ENCODE results near the gene THRB.

The THRB gene

GRCh38 chr3:24197809-24198208 is 296.8 kb downstream of the THRB start:
- H3K4me3 ChIP-seq (ENCODE audit: control insufficient read depth, low read depth, low read length): no peak overlapping the region
- TF ChIP-seq CTCF (IDR thresholded peaks at IDR 0.05; ENCODE audit: control insufficient read depth, insufficient read depth, low read depth, low read length, missing control alignments): no peak
- no peak for DNase-seq (ENCODE audit: low read depth)

- TF ChIP-seq CTCF (IDR thresholded peaks at IDR 0.05; ENCODE audit: control insufficient read depth, insufficient read depth, low read depth, low read length, missing control alignments): no peak
- DNase-seq (ENCODE audit: low read depth): peak; percentile 48
- H3K4me3 ChIP-seq (ENCODE audit: control insufficient read depth, low read depth, low read length): no peak overlapping the region
These were observed 298.1 kb downstream of the THRB start for GRCh38 chr3:24196526-24196925.

GRCh38 chr3:24195504-24196230 is 299.0 kb downstream of the THRB start:
- no peak overlapping the region for H3K4me3 ChIP-seq (ENCODE audit: control insufficient read depth, low read depth, low read length)
- TF ChIP-seq CTCF (IDR thresholded peaks at IDR 0.05; ENCODE audit: control insufficient read depth, insufficient read depth, low read depth, low read length, missing control alignments): no peak
- no peak for DNase-seq (ENCODE audit: low read depth)

- no peak overlapping the region for H3K4me3 ChIP-seq (ENCODE audit: control insufficient read depth, low read depth, low read length)
- no peak for TF ChIP-seq CTCF (IDR thresholded peaks at IDR 0.05; ENCODE audit: control insufficient read depth, insufficient read depth, low read depth, low read length, missing control alignments)
- no peak for DNase-seq (ENCODE audit: low read depth)
These were observed 302.1 kb downstream of the THRB start for GRCh38 chr3:24192469-24193056.

- no peak for DNase-seq (ENCODE audit: low read depth)
- TF ChIP-seq CTCF (IDR thresholded peaks at IDR 0.05; ENCODE audit: control insufficient read depth, insufficient read depth, low read depth, low read length, missing control alignments): no peak
- H3K4me3 ChIP-seq (ENCODE audit: control insufficient read depth, low read depth, low read length): no peak overlapping the region
These were observed 302.7 kb downstream of the THRB start for GRCh38 chr3:24191801-24192403.

GRCh38 chr3:24190256-24190655 is 304.4 kb downstream of the THRB start:
- H3K4me3 ChIP-seq (ENCODE audit: control insufficient read depth, low read depth, low read length): no peak overlapping the region
- TF ChIP-seq CTCF (IDR thresholded peaks at IDR 0.05; ENCODE audit: control insufficient read depth, insufficient read depth, low read depth, low read length, missing control alignments): no peak
- DNase-seq (ENCODE audit: low read depth): no peak
